HG03108 (cell line): ENCODE data around the gene TSC22D3.
"Not testable (repeated sequence)": the region's sequence is repeated elsewhere in the genome, so short reads cannot be mapped to it uniquely, and the experiment has no call there.

ENCODE experiments used
- ATAC-seq: cut with Tn5 transposase; IDR thresholded peaks from one replicate; pipeline ENCODE4 v1.9.1; 2021; ENCODE audit warnings: moderate library complexity; ENCODE audit not compliant: unreplicated experiment

The TSC22D3 gene

GRCh38 chrX:107683124-107683895 is 92.3 kb downstream of the TSC22D3 start:
- no peak for ATAC-seq

- no peak for ATAC-seq
These were observed 93.3 kb downstream of the TSC22D3 start for GRCh38 chrX:107682256-107682655.

- no peak for ATAC-seq
These were observed 96.4 kb downstream of the TSC22D3 start for GRCh38 chrX:107678957-107679740.

GRCh38 chrX:107677909-107678308 is 97.7 kb downstream of the TSC22D3 start:
- ATAC-seq = no peak

GRCh38 chrX:107677501-107677901 is 98.1 kb downstream of the TSC22D3 start:
- no peak for ATAC-seq

GRCh38 chrX:107676559-107677378 is 98.8 kb downstream of the TSC22D3 start:
- no peak for ATAC-seq

GRCh38 chrX:107675823-107676555 is 99.6 kb downstream of the TSC22D3 start:
- ATAC-seq = no peak

- ATAC-seq = no peak
These were observed 100.3 kb downstream of the TSC22D3 start for GRCh38 chrX:107675365-107675654.

- ATAC-seq = peak; percentile 22
These were observed 100.9 kb downstream of the TSC22D3 start for GRCh38 chrX:107674480-107675364.

- ATAC-seq = peak; percentile 83
These were observed 101.6 kb downstream of the TSC22D3 start for GRCh38 chrX:107673933-107674479.

GRCh38 chrX:107673431-107673830 is 102.2 kb downstream of the TSC22D3 start:
- ATAC-seq = peak; percentile 1

- ATAC-seq = peak; percentile 19
These were observed 102.6 kb downstream of the TSC22D3 start for GRCh38 chrX:107672955-107673378.

GRCh38 chrX:107671256-107671655 is 104.3 kb downstream of the TSC22D3 start:
- not testable (repeated sequence) for ATAC-seq

- ATAC-seq = no peak
These were observed 105.5 kb downstream of the TSC22D3 start for GRCh38 chrX:107669885-107670628.

- no peak for ATAC-seq
These were observed 106.3 kb downstream of the TSC22D3 start for GRCh38 chrX:107669261-107669660.

GRCh38 chrX:107668710-107669109 is 106.9 kb downstream of the TSC22D3 start:
- not testable (repeated sequence) for ATAC-seq

GRCh38 chrX:107667426-107667825 is 108.2 kb downstream of the TSC22D3 start:
- no peak for ATAC-seq

- no peak for ATAC-seq
These were observed 108.7 kb downstream of the TSC22D3 start for GRCh38 chrX:107666931-107667330.
